Natural killer cell treated with Interleukin-12 subunit alpha and Interleukin-12 subunit beta and Interleukin-15 and Interleukin-18, amount 100 ng/mL, for 72 hours (primary cell): ENCODE results near the gene MACF1. TPM values are rescaled to one million over a fixed set of nuclear protein-coding genes. Genes with fewer than 3 reads are reported as not detected.

Source experiments
- ATAC-seq, 2 donors: fragments of 150-1000 bp; cut with Tn5 transposase in 1 of 2; sonication (Bioruptor Pico), chemical (Tn5 transposase) in 1 of 2; 2 replicates each; pipeline ENCODE4 v1.10.0; 2021
- DNase-seq: peaks from one replicate; pipeline ENCODE4 v3.0.0; 2022; ENCODE audit warnings: low spot score
- H3K27ac Mint-ChIP-seq, 2 donors: 1 replicate in 1 of 2; 2 replicates in 1 of 2; pipeline ENCODE4 v1.8.0; 2022; ENCODE audit warnings: mixed read lengths in 2 of 2, mild to moderate bottlenecking in 1 of 2, moderate library complexity in 1 of 2
- H3K27me3 Mint-ChIP-seq, 2 donors: 1 replicate in 1 of 2; 2 replicates in 1 of 2; pipeline ENCODE4 v1.8.0; 2022; ENCODE audit warnings: mixed read lengths in 2 of 2
- H3K36me3 Mint-ChIP-seq: one replicate; pipeline ENCODE4 v1.8.0; 2022; ENCODE audit warnings: mixed read lengths
- H3K4me1 Mint-ChIP-seq, 2 donors: 1 replicate in 1 of 2; 2 replicates in 1 of 2; pipeline ENCODE4 v1.8.0; 2022; ENCODE audit warnings: low read depth in 2 of 2, mixed read lengths in 2 of 2, mild to moderate bottlenecking in 1 of 2
- H3K4me3 Mint-ChIP-seq: one replicate; pipeline ENCODE4 v1.8.0; 2022; ENCODE audit warnings: mixed read lengths
- H3K9me3 Mint-ChIP-seq: 2 replicates; pipeline ENCODE4 v1.8.0; 2022; ENCODE audit warnings: mixed read lengths
- total RNA-seq, 2 donors: library from RNA; stranded (reverse); gene quantifications; one replicate each; pipeline ENCODE4 v1.2.3, GENCODE V29; 2022

The MACF1 gene
- total RNA-seq, 2 donors from 2014 or later, result 370 to 514 TPM

- H3K4me1 Mint-ChIP-seq, result peaks cover 0 to 7% of the 10 kb centered on the region in 2 donors
- no peaks in the 10 kb centered on the region for H3K27me3 Mint-ChIP-seq
- H3K27ac Mint-ChIP-seq, result peak overlapping the region in 1 of 2 donors; percentile 9
- no peak for ATAC-seq
- peaks cover 50% of the 10 kb centered on the region for H3K36me3 Mint-ChIP-seq
- no peak overlapping the region for H3K4me3 Mint-ChIP-seq
- no peak for DNase-seq
- no peaks in the 10 kb centered on the region for H3K9me3 Mint-ChIP-seq
These were observed 154.6 kb downstream of the MACF1 start for GRCh38 chr1:39359028-39359570.

DNA sequence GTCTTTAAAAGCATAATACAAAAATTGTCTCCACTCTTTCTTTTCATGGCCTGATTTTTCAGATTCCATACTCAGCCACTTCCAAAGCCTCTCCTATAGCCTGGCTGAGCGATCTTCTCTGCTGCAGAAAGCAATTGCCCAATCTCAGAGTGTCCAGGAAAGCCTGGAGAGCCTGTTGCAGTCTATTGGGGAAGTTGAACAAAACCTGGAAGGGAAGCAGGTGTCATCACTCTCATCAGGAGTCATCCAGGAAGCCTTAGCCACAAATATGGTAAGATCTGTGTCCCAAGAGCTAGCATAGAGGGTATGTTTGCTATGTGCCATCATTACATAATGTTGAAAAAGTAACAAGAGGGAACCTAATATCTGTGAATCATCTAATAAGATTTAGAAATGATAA lies 156.2 kb downstream of the MACF1 start:
- ATAC-seq, result no peak
- H3K36me3 Mint-ChIP-seq, result peaks cover 48% of the 10 kb centered on the region
- H3K27ac Mint-ChIP-seq, result peak overlapping the region in 1 of 2 donors; percentile 74
- H3K4me1 Mint-ChIP-seq, result peaks cover 0 to 7% of the 10 kb centered on the region in 2 donors
- H3K4me3 Mint-ChIP-seq, result no peak overlapping the region
- H3K9me3 Mint-ChIP-seq, result no peaks in the 10 kb centered on the region
- no peaks in the 10 kb centered on the region for H3K27me3 Mint-ChIP-seq
- no peak for DNase-seq

- DNase-seq (no peak), ATAC-seq (no peak)
- Mint-ChIP-seq H3K27ac (peak overlapping the region in 1 of 2 donors; percentile 74), H3K27me3 (no peaks in the 10 kb centered on the region), H3K4me3 (no peak overlapping the region), H3K9me3 (no peaks in the 10 kb centered on the region), H3K4me1 (peaks cover 0 to 7% of the 10 kb centered on the region in 2 donors), H3K36me3 (peaks cover 52% of the 10 kb centered on the region)
These were observed 157.0 kb downstream of the MACF1 start for GRCh38 chr1:39361446-39361845.

DNA sequence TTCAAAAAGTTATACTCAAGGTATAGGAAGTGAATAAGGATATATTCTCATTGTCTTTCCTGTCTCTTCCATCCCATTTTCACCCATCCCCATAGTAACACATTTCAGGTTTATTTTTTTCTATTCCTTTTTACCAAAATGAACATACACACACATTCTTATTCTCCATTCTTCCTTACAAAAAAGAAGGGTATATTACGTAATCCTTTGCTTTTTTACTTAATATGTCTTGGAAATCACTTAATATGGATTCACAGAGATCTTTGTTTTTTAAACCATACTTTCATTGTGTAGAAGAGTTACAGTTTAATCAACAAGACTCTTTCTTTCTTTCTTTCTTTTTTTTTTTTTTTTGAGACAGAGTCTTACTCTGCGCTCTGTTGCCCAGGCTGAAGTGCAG lies 158.8 kb downstream of the MACF1 start:
- Mint-ChIP-seq H3K4me3 (no peak overlapping the region), H3K4me1 (peaks cover 0 to 7% of the 10 kb centered on the region in 2 donors), H3K27me3 (no peaks in the 10 kb centered on the region), H3K27ac (peak overlapping the region in 1 of 2 donors; percentile 55), H3K36me3 (peaks cover 34% of the 10 kb centered on the region), H3K9me3 (no peaks in the 10 kb centered on the region)
- no peak for DNase-seq
- ATAC-seq, result no peak

DNA sequence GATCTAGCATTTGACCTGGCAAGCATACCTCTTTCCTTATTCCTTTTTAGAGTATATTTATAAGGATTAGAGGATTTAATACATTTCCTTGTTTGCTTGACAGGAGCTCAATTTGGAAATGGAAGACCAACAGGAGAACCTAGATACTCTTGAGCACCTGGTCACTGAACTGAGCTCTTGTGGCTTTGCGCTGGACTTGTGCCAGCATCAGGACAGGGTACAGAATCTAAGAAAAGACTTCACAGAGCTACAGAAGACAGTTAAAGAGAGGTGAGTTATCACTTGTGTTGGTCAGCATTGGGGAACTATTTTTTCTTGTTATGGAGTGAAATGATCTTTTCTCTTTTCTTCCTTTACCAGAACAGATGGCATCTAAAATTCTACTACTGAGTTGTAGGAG lies 163.6 kb downstream of the MACF1 start:
- H3K36me3 Mint-ChIP-seq, result peaks cover 32% of the 10 kb centered on the region
- no peak for ATAC-seq
- H3K4me3 Mint-ChIP-seq, result no peak overlapping the region
- H3K27me3 Mint-ChIP-seq, result no peaks in the 10 kb centered on the region
- H3K27ac Mint-ChIP-seq, result no peak overlapping the region
- no peaks in the 10 kb centered on the region for H3K9me3 Mint-ChIP-seq
- H3K4me1 Mint-ChIP-seq, result peaks cover 0 to 4% of the 10 kb centered on the region in 2 donors
- DNase-seq, result no peak

- Mint-ChIP-seq H3K4me1 (peaks cover 0 to 4% of the 10 kb centered on the region in 2 donors), H3K4me3 (no peak overlapping the region), H3K36me3 (peaks cover 28% of the 10 kb centered on the region), H3K27me3 (no peaks in the 10 kb centered on the region), H3K27ac (no peak overlapping the region), H3K9me3 (no peaks in the 10 kb centered on the region)
- DNase-seq (no peak), ATAC-seq (no peak)
These were observed 165.1 kb downstream of the MACF1 start for GRCh38 chr1:39369565-39369964.

DNA sequence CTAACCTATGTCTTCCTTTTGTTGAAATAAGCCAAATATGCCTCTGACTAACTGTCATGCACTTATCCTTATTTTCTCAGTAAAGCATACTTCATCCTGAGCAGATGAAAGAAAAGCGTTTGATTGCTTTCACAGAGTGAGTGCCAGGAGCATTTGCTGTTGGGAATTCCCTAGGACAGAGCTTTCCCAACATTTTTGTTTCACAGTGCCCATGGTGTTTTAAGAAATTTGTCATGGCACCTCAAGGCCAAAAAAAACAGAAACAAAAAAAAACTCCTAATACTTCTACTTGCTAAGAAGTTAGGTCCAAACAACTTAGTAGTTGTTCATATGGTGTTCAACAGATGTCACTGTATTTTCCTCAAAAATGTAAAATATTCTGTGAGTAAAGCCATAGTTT lies 166.1 kb downstream of the MACF1 start:
- Mint-ChIP-seq H3K27me3 (no peaks in the 10 kb centered on the region), H3K27ac (no peak overlapping the region), H3K4me1 (peaks cover 0 to 4% of the 10 kb centered on the region in 2 donors), H3K36me3 (peaks cover 28% of the 10 kb centered on the region), H3K9me3 (no peaks in the 10 kb centered on the region), H3K4me3 (no peak overlapping the region)
- no peak for ATAC-seq
- DNase-seq, result no peak

DNA sequence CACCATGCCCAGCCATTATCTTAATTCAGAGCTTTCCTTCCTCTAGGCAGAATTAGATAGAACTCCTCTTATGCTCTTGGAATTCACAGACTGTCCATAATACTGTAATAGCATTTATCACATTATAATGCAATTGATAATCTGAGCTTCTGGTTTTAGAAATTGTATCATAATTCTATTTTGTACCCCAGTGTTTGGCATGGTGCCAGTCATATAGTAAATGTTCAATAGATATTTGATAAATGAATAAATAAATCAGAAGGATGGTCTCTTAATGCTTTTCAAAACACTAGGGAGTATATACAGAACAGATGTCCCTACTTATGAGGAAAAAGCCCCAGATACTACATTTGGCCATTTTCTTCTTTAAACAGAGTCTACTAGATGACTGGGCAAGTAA lies 167.6 kb downstream of the MACF1 start:
- ATAC-seq (no peak), DNase-seq (no peak)
- H3K27ac Mint-ChIP-seq, result peak overlapping the region in 1 of 2 donors; percentile 75
- H3K36me3 Mint-ChIP-seq, result peaks cover 23% of the 10 kb centered on the region
- no peak overlapping the region for H3K4me3 Mint-ChIP-seq
- no peaks in the 10 kb centered on the region for H3K27me3 Mint-ChIP-seq
- peaks cover 0 to 4% of the 10 kb centered on the region in 2 donors for H3K4me1 Mint-ChIP-seq
- no peaks in the 10 kb centered on the region for H3K9me3 Mint-ChIP-seq

- peaks cover 0 to 3% of the 10 kb centered on the region in 2 donors for H3K4me1 Mint-ChIP-seq
- ATAC-seq (no peak), DNase-seq (no peak)
- no peak overlapping the region for H3K27ac Mint-ChIP-seq
- no peak overlapping the region for H3K4me3 Mint-ChIP-seq
- H3K36me3 Mint-ChIP-seq, result peaks cover 7% of the 10 kb centered on the region
- no peaks in the 10 kb centered on the region for H3K27me3 Mint-ChIP-seq
- no peaks in the 10 kb centered on the region for H3K9me3 Mint-ChIP-seq
These were observed 172.2 kb downstream of the MACF1 start for GRCh38 chr1:39376656-39377055.

- Mint-ChIP-seq H3K27ac (no peak overlapping the region), H3K4me1 (peaks cover 0 to 3% of the 10 kb centered on the region in 2 donors), H3K27me3 (no peaks in the 10 kb centered on the region), H3K9me3 (no peaks in the 10 kb centered on the region), H3K36me3 (no peaks in the 10 kb centered on the region), H3K4me3 (no peak overlapping the region)
- no peak for DNase-seq
- ATAC-seq, result no peak
These were observed 173.9 kb downstream of the MACF1 start for GRCh38 chr1:39378377-39378776.

GRCh38 chr1:39379187-39379586 lies 174.7 kb downstream of the MACF1 start:
- no peaks in the 10 kb centered on the region for H3K9me3 Mint-ChIP-seq
- no peak overlapping the region for H3K4me3 Mint-ChIP-seq
- H3K27ac Mint-ChIP-seq, result no peak overlapping the region
- DNase-seq, result no peak
- no peaks in the 10 kb centered on the region for H3K27me3 Mint-ChIP-seq
- no peak for ATAC-seq
- peaks cover 0 to 3% of the 10 kb centered on the region in 2 donors for H3K4me1 Mint-ChIP-seq
- no peaks in the 10 kb centered on the region for H3K36me3 Mint-ChIP-seq

DNA sequence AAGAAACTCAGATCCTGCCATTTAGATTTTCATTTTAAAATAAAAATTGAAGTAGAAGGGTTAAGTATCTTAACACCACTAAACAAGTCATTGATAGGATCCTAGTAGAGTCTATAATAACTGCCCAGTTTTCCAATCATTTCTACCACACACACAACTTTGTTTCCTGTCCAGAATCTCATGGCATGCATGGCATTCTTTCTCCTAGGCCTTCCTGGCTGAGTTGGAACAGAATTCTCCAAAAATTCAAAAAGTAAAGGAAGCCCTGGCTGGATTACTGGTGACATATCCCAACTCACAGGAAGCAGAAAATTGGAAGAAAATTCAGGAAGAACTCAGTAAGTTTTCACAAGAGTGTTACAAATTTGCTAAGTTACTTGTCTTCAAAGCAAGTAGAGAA lies 175.5 kb downstream of the MACF1 start:
- no peak overlapping the region for H3K4me3 Mint-ChIP-seq
- no peaks in the 10 kb centered on the region for H3K27me3 Mint-ChIP-seq
- no peaks in the 10 kb centered on the region for H3K9me3 Mint-ChIP-seq
- no peak for DNase-seq
- H3K36me3 Mint-ChIP-seq, result no peaks in the 10 kb centered on the region
- H3K4me1 Mint-ChIP-seq, result peaks cover 0 to 3% of the 10 kb centered on the region in 2 donors
- H3K27ac Mint-ChIP-seq, result no peak overlapping the region
- no peak for ATAC-seq

- Mint-ChIP-seq H3K4me3 (no peak overlapping the region), H3K9me3 (no peaks in the 10 kb centered on the region), H3K4me1 (peaks cover 0 to 6% of the 10 kb centered on the region in 2 donors), H3K27ac (no peak overlapping the region), H3K27me3 (no peaks in the 10 kb centered on the region), H3K36me3 (peaks cover 8% of the 10 kb centered on the region)
- ATAC-seq, result no peak
- no peak for DNase-seq
These were observed 177.3 kb downstream of the MACF1 start for GRCh38 chr1:39381839-39382238.

- ATAC-seq (no peak), DNase-seq (no peak)
- no peaks in the 10 kb centered on the region for H3K9me3 Mint-ChIP-seq
- H3K36me3 Mint-ChIP-seq, result peaks cover 23% of the 10 kb centered on the region
- no peak overlapping the region for H3K4me3 Mint-ChIP-seq
- H3K27me3 Mint-ChIP-seq, result no peaks in the 10 kb centered on the region
- H3K27ac Mint-ChIP-seq, result peak overlapping the region in 1 of 2 donors; percentile 64
- peaks cover 7 to 10% of the 10 kb centered on the region in 2 donors for H3K4me1 Mint-ChIP-seq
These were observed 179.8 kb downstream of the MACF1 start for GRCh38 chr1:39384305-39384704.
